Neutrophil (primary cell): ENCODE results near the gene CLIP2.
A peak's percentile ranks its signal among the peaks of the same experiment; 100 is the strongest.
"Not testable (repeated sequence)": the region's sequence is repeated elsewhere in the genome, so short reads cannot be mapped to it uniquely, and the experiment has no call there.

Source experiments
- H3K27ac ChIP-seq: fragments of 200-600 bp; sonication (generic); 2 replicates; pipeline ENCODE4 v1.5.1; 2016; ENCODE audit warnings: mild to moderate bottlenecking, moderate library complexity
- H3K27me3 ChIP-seq: fragments of 200-600 bp; sonication (generic); 2 replicates; pipeline ENCODE4 v1.6.0; 2016; ENCODE audit warnings: mild to moderate bottlenecking
- H3K36me3 ChIP-seq: fragments of 200-600 bp; sonication (generic); 2 replicates; pipeline ENCODE4 v1.5.1; 2017
- H3K4me1 ChIP-seq, 2 experiments: fragments of 200-600 bp in 1 of 2; sonication (generic) in 1 of 2; 1 replicate in 1 of 2; 2 replicates in 1 of 2; pipeline versions ENCODE4 v1.5.1 to v1.6.1; 2013 to 2016; ENCODE audit warnings: low read depth in 1 of 2, low read length in 1 of 2, mild to moderate bottlenecking in 1 of 2, moderate library complexity in 1 of 2; ENCODE audit not compliant: control insufficient read depth in 1 of 2, insufficient read depth in 1 of 2
- H3K4me3 ChIP-seq, 2 experiments: fragments of 200-600 bp in 1 of 2; sonication (generic) in 1 of 2; 1 replicate in 1 of 2; 2 replicates in 1 of 2; pipeline ENCODE4 v1.5.1; 2013 to 2016; ENCODE audit warnings: low read depth in 1 of 2, low read length in 1 of 2, mild to moderate bottlenecking in 1 of 2, moderate library complexity in 1 of 2
- H3K9me3 ChIP-seq: fragments of 200-600 bp; sonication (generic); 2 replicates; pipeline ENCODE4 v1.5.1; 2016
- CTCF ChIP-seq: fragments of 200-600 bp; sonication (generic); IDR thresholded peaks from 2 replicates; pipeline ENCODE4 v1.5.1; 2016; ENCODE audit warnings: antibody characterized with exemption

The CLIP2 gene

DNA sequence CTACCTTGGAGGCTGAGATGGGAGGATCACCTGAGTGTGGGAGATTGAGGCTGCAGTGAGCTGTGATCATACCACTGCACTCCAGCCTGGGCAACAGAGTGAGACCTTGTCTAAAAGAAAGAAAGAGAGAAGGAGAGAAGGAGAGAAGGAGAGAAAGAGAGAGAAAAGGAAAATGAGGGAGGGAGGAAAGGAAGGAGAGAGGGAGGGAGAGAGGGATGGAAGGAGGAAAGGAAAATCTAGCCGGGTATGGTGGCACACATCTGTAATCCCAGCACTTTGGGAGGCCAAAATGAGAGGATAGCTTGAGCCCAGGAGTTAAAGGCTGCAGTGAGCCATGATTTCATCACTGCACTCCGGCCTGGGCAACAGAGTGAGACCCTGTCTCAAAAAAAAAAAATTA, 121.6 kb downstream of the CLIP2 start:
- Histone ChIP-seq H3K27me3 (no peaks in the 10 kb centered on the region), H3K9me3 (no peaks in the 10 kb centered on the region), H3K4me1 (no peaks in the 10 kb centered on the region), H3K36me3 (no peaks in the 10 kb centered on the region), H3K27ac (no peak overlapping the region), H3K4me3 (no peak overlapping the region)
- no peak for TF ChIP-seq CTCF

- H3K27me3 ChIP-seq, H3K4me3 ChIP-seq, H3K36me3 ChIP-seq, H3K4me1 ChIP-seq, H3K9me3 ChIP-seq, H3K27ac ChIP-seq: not testable (repeated sequence)
Observed at GRCh38 chr7:74411571-74411970, 122.4 kb downstream of the CLIP2 start.

DNA sequence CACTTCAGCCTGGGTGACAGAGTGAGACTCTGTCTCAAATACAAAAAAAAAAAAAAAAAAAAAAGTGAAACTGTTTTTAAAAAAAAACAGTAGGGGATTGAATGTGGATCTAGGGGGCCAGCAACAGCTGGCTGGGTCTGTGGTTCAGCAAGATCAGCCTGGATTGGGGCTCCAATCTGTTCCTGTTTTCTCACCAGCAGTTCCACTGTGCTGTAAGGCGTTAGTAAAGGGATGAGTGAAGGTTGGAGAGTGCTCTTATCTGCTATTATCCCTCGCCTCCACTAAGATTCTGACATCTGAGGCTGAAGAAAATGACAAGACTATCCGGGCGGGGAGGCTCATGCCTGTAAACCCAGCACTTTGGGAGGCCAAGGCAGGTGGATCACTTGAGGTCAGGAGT, 122.8 kb downstream of the CLIP2 start:
- Histone ChIP-seq H3K9me3 (no peaks in the 10 kb centered on the region), H3K27ac (no peak overlapping the region), H3K4me1 (no peaks in the 10 kb centered on the region), H3K4me3 (no peak overlapping the region), H3K27me3 (no peaks in the 10 kb centered on the region), H3K36me3 (no peaks in the 10 kb centered on the region)
- no peak for TF ChIP-seq CTCF

GRCh38 chr7:74412603-74413002, 123.4 kb downstream of the CLIP2 start:
- no peaks in the 10 kb centered on the region for H3K27me3 ChIP-seq
- no peaks in the 10 kb centered on the region for H3K9me3 ChIP-seq
- no peaks in the 10 kb centered on the region for H3K4me1 ChIP-seq
- no peak overlapping the region for H3K27ac ChIP-seq
- TF ChIP-seq CTCF = no peak
- no peak overlapping the region for H3K4me3 ChIP-seq
- H3K36me3 ChIP-seq = no peaks in the 10 kb centered on the region

- H3K27me3 ChIP-seq, H3K9me3 ChIP-seq, H3K27ac ChIP-seq, H3K36me3 ChIP-seq, H3K4me3 ChIP-seq, H3K4me1 ChIP-seq: not testable (repeated sequence)
Observed at GRCh38 chr7:74414595-74415333, 125.6 kb downstream of the CLIP2 start.

GRCh38 chr7:74417419-74417971, 128.3 kb downstream of the CLIP2 start:
- Histone ChIP-seq H3K27ac (no peak overlapping the region), H3K4me3 (no peak overlapping the region), H3K9me3 (no peaks in the 10 kb centered on the region), H3K4me1 (no peaks in the 10 kb centered on the region), H3K27me3 (no peaks in the 10 kb centered on the region), H3K36me3 (no peaks in the 10 kb centered on the region)
- TF ChIP-seq CTCF = peak; percentile 92
